PFSK-1 (cell line): ENCODE results near the gene RPS6KA2.

Experiments used
- FOXP2 ChIP-seq: optimal IDR thresholded peaks from 2 replicates; pipeline ENCODE3; 2011; ENCODE audit warnings: borderline replicate concordance, control low read depth, inconsistent platforms; ENCODE audit not compliant: insufficient read depth; ENCODE audit errors: extremely low read length, extremely low read depth
- POLR2AphosphoS5 ChIP-seq: IDR thresholded peaks from 2 replicates; pipeline ENCODE4 v1.6.1; 2012; ENCODE audit warnings: low read depth, mild to moderate bottlenecking, control low read depth, low read length, moderate library complexity
- REST ChIP-seq, 2 experiments: IDR thresholded peaks; 2 replicates each; pipeline versions ENCODE4 v1.6.1 to v1.8.0; 2011 to 2012; ENCODE audit warnings: low read depth in 2 of 2, low read length in 2 of 2, control low read depth in 1 of 2, inconsistent platforms in 1 of 2, mild to moderate bottlenecking in 1 of 2, moderate library complexity in 1 of 2; ENCODE audit not compliant: insufficient read depth in 1 of 2
- SIN3A ChIP-seq: IDR thresholded peaks from 2 replicates; pipeline ENCODE4 v1.6.1; 2012; ENCODE audit warnings: mild to moderate bottlenecking, low read length, moderate library complexity, borderline replicate concordance; ENCODE audit not compliant: insufficient read depth
- TAF1 ChIP-seq: IDR thresholded peaks from 2 replicates; pipeline ENCODE4 v1.6.1; 2012; ENCODE audit warnings: low read length, control low read depth, borderline replicate concordance; ENCODE audit not compliant: insufficient read depth

GRCh38 chr6:166437661-166438060, 189.4 kb downstream of the RPS6KA2 start:
- TF ChIP-seq POLR2AphosphoS5 (no peak), TAF1 (no peak), REST (IDR thresholded peaks at IDR 0.05; ENCODE audit: insufficient read depth in 1 of 2, low read depth in 2 of 2, low read length in 2 of 2) (no peak), FOXP2 (no peak), SIN3A (no peak)
